ENCODE results near the gene TRPM5.

GRCh38 chr11:2426826-2427521 is 17.3 kb downstream of the TRPM5 start:
- TF ChIP-seq CTCF (IDR thresholded peaks at IDR 0.05) (no peak), POLR2A (IDR thresholded peaks at IDR 0.05) (no peak)

Data from testis (tissue), 2 donors.